Central memory CD4-positive, alpha-beta T cell (primary cell): ENCODE results near the gene MYBPC3.

ENCODE experiments used
- DNase-seq: peaks from one replicate; pipeline ENCODE4 v3.0.0; 2022

The MYBPC3 gene

GRCh38 chr11:47383071-47383470 lies 30.6 kb upstream of the MYBPC3 start:
- no peak for DNase-seq

DNA sequence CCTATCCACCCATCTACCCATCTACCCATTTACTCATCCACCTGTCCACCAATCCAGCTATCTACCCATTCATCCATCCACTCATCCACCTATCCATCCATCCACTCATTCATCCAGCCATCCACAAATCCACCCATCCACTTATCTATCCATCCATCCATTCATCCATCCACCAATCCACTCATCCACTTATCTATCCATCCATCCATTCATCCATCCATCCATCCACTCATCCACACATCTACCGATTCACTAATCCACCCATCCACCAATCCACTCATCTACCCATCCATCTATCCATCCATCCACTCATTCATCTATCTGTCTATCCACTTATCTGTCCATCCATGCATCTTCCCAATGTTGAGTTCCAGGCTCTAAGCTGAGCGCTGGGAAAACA lies 27.6 kb upstream of the MYBPC3 start:
- DNase-seq, result no peak

DNA sequence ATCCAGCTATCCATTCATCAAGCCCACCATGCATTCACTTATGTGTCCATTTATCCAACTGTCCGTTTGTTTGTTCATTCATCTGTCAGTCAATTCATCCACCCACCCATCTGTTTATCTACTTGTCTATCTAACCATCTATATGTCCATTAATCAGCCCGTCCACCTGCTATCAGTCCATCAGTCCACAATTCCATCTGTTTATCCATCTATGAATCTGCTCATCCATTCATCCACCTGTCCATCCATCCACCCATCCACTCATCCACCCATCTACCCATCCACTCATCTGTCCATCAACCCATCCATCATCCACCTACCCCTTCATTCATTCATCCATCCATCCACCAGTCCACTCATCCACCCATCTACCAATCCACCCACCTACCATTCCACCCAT lies 26.8 kb upstream of the MYBPC3 start:
- DNase-seq, result no peak

DNA sequence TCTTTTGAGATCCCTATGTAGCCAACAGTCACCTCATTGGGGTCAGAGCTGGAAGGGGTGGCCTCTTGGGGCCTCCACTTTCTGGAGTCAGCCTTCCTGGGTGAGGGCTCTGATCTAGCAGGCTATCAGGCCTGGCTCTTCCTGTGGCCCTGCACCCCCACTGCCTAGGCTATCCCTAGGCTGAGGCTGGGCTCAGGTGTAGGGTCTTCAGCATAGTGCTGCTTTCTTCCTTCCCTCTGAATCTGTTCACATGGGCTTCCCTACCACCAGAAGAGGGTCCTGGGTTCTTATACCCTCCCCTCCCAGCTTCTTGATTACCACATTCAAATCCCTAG lies 26.3 kb upstream of the MYBPC3 start:
- DNase-seq, result no peak

DNA sequence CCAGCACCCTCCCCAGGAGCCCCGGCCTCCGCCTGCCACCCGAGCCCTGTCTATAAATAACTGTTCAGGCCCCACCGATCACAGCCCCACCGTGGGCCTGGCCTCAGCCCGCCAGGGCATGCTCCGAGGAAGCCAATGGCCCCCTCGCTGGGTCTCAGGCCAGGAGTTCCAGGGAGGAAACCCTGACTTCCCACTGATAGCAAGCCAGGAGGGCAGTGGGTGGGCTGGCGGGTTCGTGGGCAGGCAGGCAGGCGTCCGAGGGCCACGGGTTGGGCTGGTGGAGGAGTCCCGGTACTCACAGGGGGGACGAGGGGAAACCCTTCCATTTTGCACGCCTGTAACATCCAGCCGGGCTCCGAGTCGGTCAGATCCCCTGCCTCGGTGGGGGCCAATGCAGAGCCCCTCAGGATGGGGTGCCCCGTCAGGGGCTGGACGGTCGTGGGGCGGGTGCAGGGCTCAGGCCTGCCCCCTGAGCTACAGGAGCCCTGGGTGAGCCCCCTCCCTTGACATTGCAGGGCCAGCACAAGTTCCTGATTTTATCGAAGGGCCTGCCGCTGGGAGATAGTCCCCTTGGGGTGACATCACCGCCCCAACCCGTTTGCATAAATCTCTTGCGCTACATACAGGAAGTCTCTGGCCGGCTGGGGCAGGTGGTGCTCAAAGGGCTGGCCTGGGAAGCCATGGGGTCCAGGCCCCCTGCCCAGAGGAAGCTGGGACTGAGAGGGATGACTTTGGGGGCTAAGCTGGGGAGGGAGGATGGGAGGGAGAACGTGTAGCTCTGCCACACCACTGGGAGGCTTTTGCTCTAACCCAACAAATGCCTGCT lies 25.7 kb upstream of the MYBPC3 start, which contains the start of gene SPI1:
Gene SPI1, minus strand, starts transcription at position 538 of the 826 bp plus-strand sequence. Its CDS starts 194 bp downstream, at position 344.
- DNase-seq, result no peak

DNA sequence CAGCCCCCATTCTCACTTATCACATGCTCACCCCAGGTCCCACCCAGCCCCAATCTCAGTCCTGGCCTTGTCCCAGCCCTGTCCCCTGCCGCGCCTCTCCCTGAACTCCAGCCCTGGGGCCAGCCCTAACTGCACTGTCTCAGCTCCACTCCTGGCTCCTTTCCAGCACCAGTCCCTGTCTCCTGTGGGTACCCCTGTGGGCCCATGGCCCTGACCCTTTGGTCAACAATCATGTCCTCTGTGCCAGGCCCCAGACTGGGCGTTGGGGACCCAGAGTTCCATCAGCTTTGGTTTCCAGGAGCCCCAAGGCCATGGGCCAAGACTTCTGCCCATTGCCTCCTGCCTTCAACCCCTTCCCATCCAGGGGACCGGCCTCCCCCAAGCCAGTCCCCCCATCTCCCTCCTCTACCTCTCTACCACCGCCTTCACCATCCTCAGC lies 25.1 kb upstream of the MYBPC3 start:
- no peak for DNase-seq

DNA sequence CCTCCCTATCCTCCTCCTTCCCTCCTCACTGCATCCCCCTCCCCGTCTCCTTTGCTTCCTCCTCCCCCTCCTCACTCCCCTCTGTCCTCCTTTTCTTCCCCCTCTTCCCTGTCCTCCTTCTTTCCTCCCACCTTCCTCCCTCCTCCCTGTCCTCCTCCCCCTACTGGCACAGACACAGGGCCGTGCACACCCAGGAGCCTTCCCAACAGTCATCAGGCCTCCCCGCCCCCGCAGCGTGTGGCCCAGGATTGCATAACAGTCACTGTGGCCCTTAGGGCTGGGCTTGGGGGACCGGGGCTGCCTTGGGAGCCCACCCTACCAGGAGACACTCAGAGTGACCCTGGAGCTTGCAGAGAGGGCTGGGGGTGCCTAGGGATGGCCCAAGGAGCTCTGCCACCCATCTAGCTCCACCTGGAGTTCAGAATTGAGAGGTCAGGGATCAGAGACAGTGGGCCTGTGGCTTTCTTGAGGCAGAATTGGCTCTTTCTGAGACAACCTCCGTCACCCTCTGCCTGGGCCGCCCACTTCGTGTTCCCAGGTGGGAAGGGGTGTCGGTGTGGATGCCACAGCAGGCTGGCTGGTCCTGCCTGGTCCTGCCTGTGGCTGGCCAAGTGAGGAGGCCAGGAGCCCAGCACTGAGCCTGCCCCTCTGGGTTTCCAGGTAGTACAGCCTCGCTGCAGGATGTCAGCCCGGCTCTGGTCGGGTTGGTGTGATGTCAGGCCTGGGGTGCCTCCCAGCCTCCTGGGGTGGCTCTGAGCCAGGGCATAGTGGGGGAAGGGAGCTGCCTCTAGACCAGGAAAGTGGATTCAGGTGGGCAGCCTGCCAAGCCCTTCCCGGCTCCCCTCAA lies 24.2 kb upstream of the MYBPC3 start:
- no peak for DNase-seq

DNA sequence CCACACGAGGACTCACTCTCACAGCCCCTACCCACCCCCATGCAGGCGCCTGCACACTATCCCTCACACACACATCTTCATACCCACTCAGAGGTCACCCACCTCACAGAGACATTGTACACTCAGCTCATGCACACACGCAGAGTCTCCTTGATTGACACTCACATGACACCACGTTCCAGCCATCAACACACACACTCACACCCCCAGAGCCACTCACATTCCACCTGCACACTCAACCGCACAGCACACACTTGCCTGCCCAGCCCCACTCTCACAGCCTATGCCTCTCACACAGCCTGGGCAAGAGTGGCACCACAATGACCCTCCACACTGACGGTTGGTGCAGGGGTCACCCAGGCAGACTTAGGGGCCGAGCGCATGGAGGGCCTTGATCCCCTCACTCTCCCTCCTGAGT lies 23.6 kb upstream of the MYBPC3 start:
- DNase-seq, result no peak

DNA sequence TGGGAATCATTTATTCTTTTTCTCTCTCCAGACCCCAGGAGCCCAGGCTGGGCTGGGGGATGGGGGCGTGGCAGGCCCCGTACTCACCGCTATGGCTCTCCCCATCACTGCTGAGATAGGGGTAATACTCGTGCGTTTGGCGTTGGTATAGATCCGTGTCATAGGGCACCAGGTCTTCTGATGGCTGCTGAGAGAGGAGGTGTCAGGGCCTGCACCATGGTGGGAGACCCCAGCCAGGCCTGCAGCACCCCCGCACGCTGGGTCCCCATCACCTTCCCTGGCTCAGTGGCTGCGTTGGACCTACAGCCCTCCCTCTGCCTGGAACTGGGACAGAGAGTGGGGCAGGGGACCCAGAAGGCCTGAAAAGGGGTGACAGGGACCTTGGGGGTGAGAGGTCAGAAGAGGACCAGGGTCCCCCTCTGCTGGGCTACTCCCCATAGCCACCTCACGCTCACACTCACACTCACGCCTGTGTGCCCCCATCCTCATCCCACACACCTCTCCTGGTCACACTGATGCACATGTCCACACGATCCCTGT lies 23.1 kb upstream of the MYBPC3 start:
- no peak for DNase-seq

DNA sequence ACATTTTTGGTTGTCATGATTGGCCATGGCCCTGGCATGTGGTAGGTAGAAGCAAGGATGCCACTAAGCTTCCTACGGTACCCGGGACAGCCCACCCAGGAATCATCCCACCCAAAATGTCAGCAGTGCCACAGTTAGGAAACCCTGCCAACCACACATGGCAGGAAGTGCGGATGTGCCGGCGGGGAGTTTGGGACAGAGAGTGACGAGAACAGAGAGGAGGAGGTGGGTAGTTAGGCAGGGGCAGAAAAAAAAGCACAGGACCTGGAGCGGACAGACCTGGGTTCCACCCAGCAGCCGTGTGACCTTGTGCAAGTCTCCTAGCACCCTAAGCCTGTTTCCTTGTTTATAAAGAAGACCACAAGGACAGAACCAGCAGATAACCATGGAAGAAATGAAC lies 22.5 kb upstream of the MYBPC3 start:
- no peak for DNase-seq

- no peak for DNase-seq
Measured at GRCh38 chr11:47374720-47375019, 22.2 kb upstream of the MYBPC3 start.

DNA sequence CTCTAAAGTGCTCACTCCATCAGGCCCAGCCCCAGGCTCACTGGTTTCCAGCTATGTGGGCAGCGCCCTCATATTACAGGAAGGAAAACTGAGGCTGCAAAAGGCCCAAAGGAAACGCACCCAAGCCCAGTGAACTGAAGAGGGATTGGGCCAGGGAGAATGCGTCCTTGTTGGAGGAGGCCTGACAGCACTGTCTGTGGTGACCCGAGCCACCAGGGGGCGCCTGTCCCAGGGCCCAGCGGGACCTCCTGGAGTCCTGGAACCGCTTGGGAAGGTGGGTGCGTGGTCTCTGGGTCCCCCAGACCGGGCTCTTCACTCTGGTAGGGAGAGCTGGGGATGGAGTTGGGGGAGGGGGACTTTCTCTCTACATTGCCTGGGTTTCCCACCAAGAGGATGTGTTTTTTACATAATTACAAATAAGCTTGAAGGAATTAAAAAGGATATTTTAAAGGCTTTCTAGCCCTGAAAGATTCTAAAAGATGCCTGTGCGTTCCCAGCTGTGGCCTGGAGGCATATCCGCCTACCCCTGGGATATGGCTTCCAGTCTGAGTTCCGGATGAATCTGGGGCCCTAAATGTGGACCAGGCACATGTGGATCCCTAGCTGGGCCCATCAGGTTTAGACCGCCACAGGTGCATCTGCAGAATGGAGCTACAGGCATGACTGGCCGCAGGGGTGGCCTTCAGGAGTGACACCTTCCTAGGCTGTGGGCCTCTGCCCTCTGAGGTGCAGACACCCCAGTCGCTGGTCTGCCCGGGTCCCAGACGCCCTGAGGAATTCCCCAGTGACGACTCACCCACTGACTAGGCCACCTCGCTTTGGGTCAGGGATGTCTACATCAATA lies 21.6 kb upstream of the MYBPC3 start:
- DNase-seq, result peak; percentile 76

- no peak for DNase-seq
Measured at GRCh38 chr11:47372422-47372821, 19.9 kb upstream of the MYBPC3 start.

- DNase-seq, result no peak
Measured at GRCh38 chr11:47369676-47370075, 17.2 kb upstream of the MYBPC3 start.

GRCh38 chr11:47366020-47366490 lies 13.6 kb upstream of the MYBPC3 start:
- no peak for DNase-seq

DNA sequence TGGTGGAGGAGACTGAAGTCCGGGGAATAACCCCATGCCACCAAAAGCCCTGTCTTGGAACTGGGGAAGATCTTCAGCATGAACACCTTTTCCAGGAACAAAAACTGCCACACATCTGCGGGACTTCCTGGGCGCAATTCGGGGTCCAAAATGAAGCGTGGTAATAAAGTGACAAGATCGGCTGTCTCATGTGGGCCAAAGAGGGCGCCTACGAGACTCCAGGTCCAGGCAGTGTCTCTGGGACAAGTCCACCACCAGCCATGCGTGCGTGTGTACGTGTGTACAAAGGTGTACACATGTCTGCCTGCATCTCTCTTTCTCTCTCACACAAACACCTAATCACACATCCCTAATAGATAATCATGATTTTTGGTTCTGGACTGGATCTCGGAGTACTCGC lies 8.9 kb upstream of the MYBPC3 start:
- no peak for DNase-seq

DNA sequence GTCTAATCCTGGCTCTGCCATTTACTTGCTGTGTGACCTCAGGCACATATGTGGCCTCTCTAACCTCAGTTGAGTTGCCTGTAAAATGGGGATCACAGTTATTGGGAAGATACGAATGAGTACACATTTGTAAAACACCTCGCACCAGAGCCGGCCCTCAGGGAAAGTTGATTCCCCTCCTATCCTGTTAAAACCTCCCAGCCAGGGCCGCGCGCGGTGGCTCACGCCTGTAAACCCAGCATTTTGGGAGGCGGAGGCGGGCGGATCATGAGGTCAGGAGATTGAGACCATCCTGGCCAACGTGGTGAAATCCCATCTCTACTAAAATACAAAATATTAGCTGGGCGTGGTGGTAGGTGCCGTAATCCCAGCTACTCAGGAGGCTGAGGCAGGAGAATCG lies 7.8 kb upstream of the MYBPC3 start:
- no peak for DNase-seq

DNA sequence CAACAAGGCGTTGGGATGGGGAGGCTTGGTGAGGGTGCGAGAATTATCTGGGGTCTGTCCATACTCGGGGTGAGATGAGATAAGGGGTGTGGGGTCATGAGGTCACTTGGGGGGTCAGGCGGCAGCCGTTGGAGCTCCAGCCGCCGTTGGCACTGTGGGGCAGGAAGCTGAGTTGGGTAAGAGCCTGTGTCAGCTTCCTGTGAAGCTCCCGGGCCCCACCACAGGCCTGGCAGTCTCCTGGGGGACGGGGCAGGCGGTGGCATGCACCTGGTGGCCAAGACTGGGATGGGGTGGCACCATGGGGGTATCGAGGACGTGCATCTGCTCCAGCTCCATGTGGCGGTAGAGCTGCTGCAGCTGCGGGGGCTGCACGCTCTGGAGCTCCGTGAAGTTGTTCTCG lies 7.1 kb upstream of the MYBPC3 start:
- no peak for DNase-seq

- DNase-seq, result no peak
Measured at GRCh38 chr11:47359162-47359561, 6.7 kb upstream of the MYBPC3 start.

- DNase-seq, result no peak
Measured at GRCh38 chr11:47358731-47359051, 6.2 kb upstream of the MYBPC3 start.

- no peak for DNase-seq
Measured at GRCh38 chr11:47357985-47358730, 5.7 kb upstream of the MYBPC3 start.

GRCh38 chr11:47356998-47357329 lies 4.5 kb upstream of the MYBPC3 start:
- DNase-seq, result no peak
